Medulla oblongata (tissue), 1 donor: ENCODE data around the gene ZNF888.
"Not testable (repeated sequence)": the region's sequence is repeated elsewhere in the genome, so short reads cannot be mapped to it uniquely, and the experiment has no call there.

Experiments
- DNase-seq: peaks from one replicate; pipeline ENCODE4 v3.0.0-alpha.2; 2015; ENCODE audit errors: extremely low spot score

Gene ZNF888

GRCh38 chr19:52872996-52873395 is 50.2 kb downstream of the ZNF888 start:
- DNase-seq: not testable (repeated sequence)

DNA sequence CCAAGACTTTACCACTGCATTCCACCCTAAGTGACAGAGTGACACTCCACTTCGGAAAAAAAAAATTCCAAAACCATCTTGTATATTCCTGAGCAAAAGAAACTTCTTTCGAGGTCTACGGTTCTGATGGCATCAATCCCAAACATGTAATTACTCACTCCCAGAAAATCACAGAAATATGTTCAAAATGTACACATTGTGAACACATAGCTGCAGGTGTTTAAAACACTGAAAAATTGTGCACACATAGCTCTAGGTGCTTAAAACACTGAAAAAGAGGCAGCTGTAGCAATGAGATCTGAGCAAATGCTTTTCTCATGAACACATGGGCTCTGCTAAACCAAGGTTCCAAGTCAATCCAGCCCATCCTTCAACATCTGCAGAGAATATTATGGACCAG is 51.8 kb downstream of the ZNF888 start:
- no peak for DNase-seq

GRCh38 chr19:52868031-52868430 is 55.2 kb downstream of the ZNF888 start:
- not testable (repeated sequence) for DNase-seq

DNA sequence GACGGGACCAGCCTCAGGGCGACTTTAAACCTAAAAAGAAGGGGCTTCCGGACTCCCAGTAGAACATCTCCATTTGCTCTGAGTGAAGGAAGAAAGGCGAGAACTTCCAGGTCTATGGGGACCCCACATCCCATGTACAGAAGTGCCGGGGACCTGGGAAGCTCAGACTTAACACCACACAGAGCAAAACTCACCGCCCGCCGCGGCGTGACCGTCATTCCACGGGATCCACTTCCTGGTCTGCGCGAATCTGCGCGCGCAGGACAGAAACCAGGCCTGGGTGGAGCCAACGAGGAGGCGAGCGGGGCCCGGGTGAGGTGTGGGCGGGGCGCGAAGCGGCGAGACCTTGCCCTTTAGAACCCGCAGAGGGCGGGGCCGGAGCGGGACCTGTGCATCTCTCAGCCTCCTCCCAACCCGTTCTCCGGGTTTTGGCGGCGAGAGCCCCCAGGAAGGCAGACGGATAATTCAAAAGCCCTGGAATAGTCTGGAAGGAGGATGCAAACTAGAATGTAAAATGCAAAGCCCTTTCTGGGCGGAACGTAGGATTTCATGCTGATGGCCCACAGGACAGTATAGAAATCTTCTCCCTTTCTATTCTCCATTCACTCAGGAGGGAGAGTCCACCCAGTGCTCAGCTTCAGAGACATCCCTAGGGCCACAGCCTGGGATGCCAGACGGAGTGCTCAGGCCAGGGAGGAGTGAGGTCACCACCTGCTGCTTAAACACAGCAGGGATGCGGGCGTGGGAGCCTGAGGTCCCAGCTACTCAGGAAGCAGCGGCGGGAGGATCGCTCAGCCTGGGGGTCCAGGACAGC is 65.6 kb downstream of the ZNF888 start, which contains the start of gene ZNF468:
TSS of gene ZNF468 (minus strand) at position 242 of the 814 bp plus-strand sequence. CDS start 3,347 bp downstream, outside the sequence.
- DNase-seq: peak; percentile 75

GRCh38 chr19:52856540-52857377 is 66.5 kb downstream of the ZNF888 start:
- not testable (repeated sequence) for DNase-seq
